ENCODE measurements around the gene STPG2. TPM values are rescaled to one million over a fixed set of nuclear protein-coding genes. Genes with fewer than 3 reads are reported as not detected.

The STPG2 gene
- total RNA-seq, 1 experiment from 2014 or later, result 0.20 TPM

- Histone ChIP-seq H2BK20ac (ENCODE audit: low read depth, low read length, poor library complexity, severe bottlenecking) (no peak overlapping the region), H3K27ac (ENCODE audit: insufficient read length, low read depth, low read length) (no peak overlapping the region), H3K23me2 (ENCODE audit: insufficient read length, low read depth, low read length, poor library complexity, severe bottlenecking) (no peaks in the 10 kb centered on the region), H4K91ac (ENCODE audit: insufficient read length, low read depth, low read length) (no peak overlapping the region), H3K4me1 (ENCODE audit: insufficient read depth, low read length) (no peaks in the 10 kb centered on the region), H3K56ac (ENCODE audit: insufficient read length, low read depth, low read length) (no peak overlapping the region), H2BK120ac (ENCODE audit: low read depth, low read length, poor library complexity, severe bottlenecking) (no peak overlapping the region), H3K4ac (ENCODE audit: low read depth, low read length) (no peak overlapping the region), H2AFZ (ENCODE audit: low read length) (no peak overlapping the region), H3K14ac (ENCODE audit: insufficient read depth, low read length) (no peak overlapping the region), H3K9ac (ENCODE audit: extremely low read depth, insufficient read length, low read length) (no peak overlapping the region), H2BK12ac (ENCODE audit: insufficient read length, low read depth, low read length) (no peak overlapping the region), H3T11ph (ENCODE audit: low read length) (no peak overlapping the region), H3K4me2 (ENCODE audit: insufficient read depth, insufficient read length, low read length) (no peak overlapping the region), H4K5ac (ENCODE audit: insufficient read length, low read depth, low read length) (no peak overlapping the region), H3K9me3 (ENCODE audit: control insufficient read depth, low read depth, low read length) (no peaks in the 10 kb centered on the region), H4K8ac (replicated peaks; ENCODE audit: insufficient read length, low read depth, low read length) (no peak overlapping the region), H3K18ac (ENCODE audit: insufficient read length, low read depth, low read length) (no peak overlapping the region), H2AK5ac (ENCODE audit: insufficient read length, low read length) (no peak overlapping the region), H3K79me1 (ENCODE audit: insufficient read depth, low read depth, low read length, poor library complexity, severe bottlenecking) (no peaks in the 10 kb centered on the region), H3K23ac (ENCODE audit: insufficient read length, low read depth, low read length) (no peak overlapping the region), H3K27me3 (ENCODE audit: insufficient read depth, low read length) (no peaks in the 10 kb centered on the region), H3K79me2 (ENCODE audit: insufficient read depth, low read length) (no peaks in the 10 kb centered on the region), H2BK15ac (ENCODE audit: low read depth, low read length) (no peak overlapping the region), H4K20me1 (ENCODE audit: control insufficient read depth, insufficient read depth, insufficient read length) (no peaks in the 10 kb centered on the region), H2BK5ac (ENCODE audit: insufficient read length, low read length) (no peak overlapping the region)
- no peak for TF ChIP-seq CTCF (conservative IDR thresholded peaks at IDR 0.05)
- no peak for DNase-seq
- H3K27me3 Mint-ChIP-seq (ENCODE audit: low read depth), result no peaks in the 10 kb centered on the region
- peaks cover 5 to 8% of the 10 kb centered on the region in 2 experiments; a peak in 1 of 4 replicates for H3K4me1 Mint-ChIP-seq
- H3K36me3 Mint-ChIP-seq (ENCODE audit: insufficient read depth in 1 of 3, low read depth in 3 of 3), result no peaks in the 10 kb centered on the region
- no peaks in the 10 kb centered on the region for H3K9me3 Mint-ChIP-seq
- H3K4me3 Mint-ChIP-seq, result no peak overlapping the region
- H3K27ac Mint-ChIP-seq, result no peak overlapping the region
- WGBS (ENCODE audit: extremely low coverage, insufficient read length, low lambda C conversion rate), result no CpG with 5 or more reads among the region's 1 CpG
Measured at GRCh38 chr4:97812768-97813167, 330.5 kb downstream of the STPG2 start.

Measured in H9 (cell line).